HG03432 (cell line): ENCODE data around the gene KRTAP10-3.
"Not testable (repeated sequence)": the region's sequence is repeated elsewhere in the genome, so short reads cannot be mapped to it uniquely, and the experiment has no call there.

ENCODE experiments used
- ATAC-seq: cut with Tn5 transposase; IDR thresholded peaks from one replicate; pipeline ENCODE4 v1.9.1; 2021; ENCODE audit warnings: mild to moderate bottlenecking, moderate library complexity; ENCODE audit not compliant: unreplicated experiment

KRTAP10-3 gene

GRCh38 chr21:44572959-44573583 lies 14.5 kb upstream of the KRTAP10-3 start:
- ATAC-seq, result no peak

GRCh38 chr21:44571844-44572782 lies 13.5 kb upstream of the KRTAP10-3 start:
- no peak for ATAC-seq

GRCh38 chr21:44571296-44571695 lies 12.7 kb upstream of the KRTAP10-3 start:
- ATAC-seq, result no peak

- no peak for ATAC-seq
These were observed 11.4 kb upstream of the KRTAP10-3 start for GRCh38 chr21:44569861-44570517.

- no peak for ATAC-seq
These were observed 10.3 kb upstream of the KRTAP10-3 start for GRCh38 chr21:44568667-44569556.

- ATAC-seq, result no peak
These were observed 9.7 kb upstream of the KRTAP10-3 start for GRCh38 chr21:44568261-44568660.

- ATAC-seq, result no peak
These were observed 9.0 kb upstream of the KRTAP10-3 start for GRCh38 chr21:44567481-44568171.

GRCh38 chr21:44566403-44566802 lies 7.8 kb upstream of the KRTAP10-3 start:
- no peak for ATAC-seq

GRCh38 chr21:44564886-44565598 lies 6.4 kb upstream of the KRTAP10-3 start:
- ATAC-seq, result no peak

GRCh38 chr21:44564099-44564498 lies 5.5 kb upstream of the KRTAP10-3 start:
- no peak for ATAC-seq

- ATAC-seq, result not testable (repeated sequence)
These were observed 293 bp downstream of the KRTAP10-3 start for GRCh38 chr21:44558329-44558675.

- ATAC-seq, result no peak
These were observed 885 bp downstream of the KRTAP10-3 start for GRCh38 chr21:44557491-44558328.

GRCh38 chr21:44556879-44557278 lies 1.7 kb downstream of the KRTAP10-3 start:
- no peak for ATAC-seq

- no peak for ATAC-seq
These were observed 3.3 kb downstream of the KRTAP10-3 start for GRCh38 chr21:44555200-44555875.

GRCh38 chr21:44552681-44553080 lies 5.9 kb downstream of the KRTAP10-3 start:
- ATAC-seq, result no peak

- ATAC-seq, result no peak
These were observed 6.5 kb downstream of the KRTAP10-3 start for GRCh38 chr21:44552136-44552535.

- ATAC-seq, result no peak
These were observed 7.1 kb downstream of the KRTAP10-3 start, which contains the start of gene KRTAP10-2 for GRCh38 chr21:44551340-44551961. Gene KRTAP10-2 (minus strand): TSS chr21:44551505. CDS start chr21:44551458, 47 bp downstream.
